ENCODE data around the gene MIX23. TPM values are rescaled to one million over a fixed set of nuclear protein-coding genes. Genes with fewer than 3 reads are reported as not detected.

MIX23 gene
- total and polyA plus RNA-seq, 2 of the 4 experiments (the other 2 are of a cell fraction): 10.0 to 26.7 TPM

DNA sequence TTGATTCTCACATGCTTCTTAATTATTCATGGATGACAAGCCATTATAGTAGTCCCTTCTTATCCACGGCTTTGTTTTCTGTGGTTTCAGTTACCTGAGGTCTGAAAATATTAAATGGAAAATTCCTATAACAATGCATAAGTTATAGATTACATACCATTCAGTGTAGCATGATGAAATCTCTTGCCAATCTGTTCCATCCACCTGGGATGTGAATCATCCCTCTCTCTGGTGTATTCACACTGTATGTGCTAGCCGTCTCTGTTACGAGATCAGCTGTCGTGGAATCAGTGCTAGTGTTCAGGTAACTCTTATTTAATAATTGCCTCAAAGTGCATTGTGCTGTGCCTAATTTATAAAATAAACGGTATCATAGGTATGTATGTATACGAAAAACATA lies 27.6 kb upstream of the MIX23 start:
- no peak overlapping the region for H3K18ac ChIP-seq (ENCODE audit: low read depth, low read length)
- peaks cover 16 to 30% of the 10 kb centered on the region in 2 experiments for H3K79me1 ChIP-seq (ENCODE audit: low read depth in 1 of 2, low read length in 2 of 2)
- H3K27me3 ChIP-seq (ENCODE audit: control insufficient read depth, insufficient read depth, low read length): no peaks in the 10 kb centered on the region
- H2AFZ ChIP-seq (replicated peaks; ENCODE audit: low read length, poor library complexity): no peak overlapping the region
- ChIA-PET POLR2A (ENCODE audit: unreplicated experiment) (no interaction called here), CTCF (interaction anchor here (0.7 to 1.2 kb wide), 3 partner anchors 26 to 611 kb away, joined by 3 read pairs; partner anchors contain the start of gene FAM162A)
- TF ChIP-seq MAZ (IDR thresholded peaks at IDR 0.05; ENCODE audit: borderline replicate concordance, low read depth, low read length) (no peak), SMC3 (IDR thresholded peaks at IDR 0.05; ENCODE audit: low read depth, low read length) (no peak), POLR2A (IDR thresholded peaks at IDR 0.05; ENCODE audit: low read depth, low read length) (no peak), FOS (IDR thresholded peaks at IDR 0.05; ENCODE audit: low read depth, low read length) (no peak), NFE2L2 (IDR thresholded peaks at IDR 0.05; ENCODE audit: low read depth, low read length) (no peak), MXI1 (IDR thresholded peaks at IDR 0.05; ENCODE audit: borderline replicate concordance, low read depth, low read length) (no peak), RAD21 (IDR thresholded peaks at IDR 0.05; ENCODE audit: low read length) (no peak), RCOR1 (IDR thresholded peaks at IDR 0.05; ENCODE audit: insufficient replicate concordance, low read length) (no peak), CHD1 (IDR thresholded peaks at IDR 0.05; ENCODE audit: low read depth, low read length) (no peak), RFX5 (IDR thresholded peaks at IDR 0.05; ENCODE audit: low read depth, low read length) (no peak), BHLHE40 (IDR thresholded peaks at IDR 0.05; ENCODE audit: low read depth, low read length) (no peak)
- TF ChIP-seq, protein P1, sequence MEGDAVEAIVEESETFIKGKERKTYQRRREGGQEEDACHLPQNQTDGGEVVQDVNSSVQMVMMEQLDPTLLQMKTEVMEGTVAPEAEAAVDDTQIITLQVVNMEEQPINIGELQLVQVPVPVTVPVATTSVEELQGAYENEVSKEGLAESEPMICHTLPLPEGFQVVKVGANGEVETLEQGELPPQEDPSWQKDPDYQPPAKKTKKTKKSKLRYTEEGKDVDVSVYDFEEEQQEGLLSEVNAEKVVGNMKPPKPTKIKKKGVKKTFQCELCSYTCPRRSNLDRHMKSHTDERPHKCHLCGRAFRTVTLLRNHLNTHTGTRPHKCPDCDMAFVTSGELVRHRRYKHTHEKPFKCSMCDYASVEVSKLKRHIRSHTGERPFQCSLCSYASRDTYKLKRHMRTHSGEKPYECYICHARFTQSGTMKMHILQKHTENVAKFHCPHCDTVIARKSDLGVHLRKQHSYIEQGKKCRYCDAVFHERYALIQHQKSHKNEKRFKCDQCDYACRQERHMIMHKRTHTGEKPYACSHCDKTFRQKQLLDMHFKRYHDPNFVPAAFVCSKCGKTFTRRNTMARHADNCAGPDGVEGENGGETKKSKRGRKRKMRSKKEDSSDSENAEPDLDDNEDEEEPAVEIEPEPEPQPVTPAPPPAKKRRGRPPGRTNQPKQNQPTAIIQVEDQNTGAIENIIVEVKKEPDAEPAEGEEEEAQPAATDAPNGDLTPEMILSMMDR (conservative IDR thresholded peaks at IDR 0.05; ENCODE audit: low read depth, low read length): no peak
- TF ChIP-seq, protein P2, sequence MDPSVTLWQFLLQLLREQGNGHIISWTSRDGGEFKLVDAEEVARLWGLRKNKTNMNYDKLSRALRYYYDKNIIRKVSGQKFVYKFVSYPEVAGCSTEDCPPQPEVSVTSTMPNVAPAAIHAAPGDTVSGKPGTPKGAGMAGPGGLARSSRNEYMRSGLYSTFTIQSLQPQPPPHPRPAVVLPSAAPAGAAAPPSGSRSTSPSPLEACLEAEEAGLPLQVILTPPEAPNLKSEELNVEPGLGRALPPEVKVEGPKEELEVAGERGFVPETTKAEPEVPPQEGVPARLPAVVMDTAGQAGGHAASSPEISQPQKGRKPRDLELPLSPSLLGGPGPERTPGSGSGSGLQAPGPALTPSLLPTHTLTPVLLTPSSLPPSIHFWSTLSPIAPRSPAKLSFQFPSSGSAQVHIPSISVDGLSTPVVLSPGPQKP (IDR thresholded peaks at IDR 0.05; ENCODE audit: borderline replicate concordance, low read depth, low read length): no peak
- TF ChIP-seq, protein P3, sequence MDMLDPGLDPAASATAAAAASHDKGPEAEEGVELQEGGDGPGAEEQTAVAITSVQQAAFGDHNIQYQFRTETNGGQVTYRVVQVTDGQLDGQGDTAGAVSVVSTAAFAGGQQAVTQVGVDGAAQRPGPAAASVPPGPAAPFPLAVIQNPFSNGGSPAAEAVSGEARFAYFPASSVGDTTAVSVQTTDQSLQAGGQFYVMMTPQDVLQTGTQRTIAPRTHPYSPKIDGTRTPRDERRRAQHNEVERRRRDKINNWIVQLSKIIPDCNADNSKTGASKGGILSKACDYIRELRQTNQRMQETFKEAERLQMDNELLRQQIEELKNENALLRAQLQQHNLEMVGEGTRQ (IDR thresholded peaks at IDR 0.05; ENCODE audit: low read depth, low read length): no peak
- no peak overlapping the region for H2AK5ac ChIP-seq (ENCODE audit: low read depth, low read length)
- H3K9me1 ChIP-seq (ENCODE audit: insufficient read depth, low read length): peaks cover 3% of the 10 kb centered on the region; the same call in 1 of the 2 replicates
- H4K20me1 ChIP-seq (ENCODE audit: insufficient read depth, low read length): no peaks in the 10 kb centered on the region
- H3K27ac ChIP-seq (ENCODE audit: insufficient read depth, low read length): no peak overlapping the region
- no peak overlapping the region for H2BK120ac ChIP-seq (ENCODE audit: low read depth, low read length)
- no peak overlapping the region for H2BK20ac ChIP-seq (ENCODE audit: low read depth, low read length)
- no peaks in the 10 kb centered on the region for H3K9me3 ChIP-seq (ENCODE audit: control insufficient read depth, insufficient read depth, low read length)
- no peak overlapping the region for H3K4me2 ChIP-seq (ENCODE audit: low read depth, low read length)
- no peak overlapping the region for H4K8ac ChIP-seq (ENCODE audit: low read depth in 2 of 2, low read length in 2 of 2)
- no peak overlapping the region for H3K23ac ChIP-seq (ENCODE audit: low read depth, low read length)
- DNase-seq (no peak), ATAC-seq (ENCODE audit: low read depth) (no peak)
- H2AK9ac ChIP-seq (replicated peaks; ENCODE audit: low read depth, low read length, poor library complexity): no peak overlapping the region
- H2BK5ac ChIP-seq (ENCODE audit: low read depth, low read length, poor library complexity, severe bottlenecking): no peak overlapping the region
- H3K56ac ChIP-seq (ENCODE audit: extremely low read depth, insufficient read depth, low read length): no peak overlapping the region
- no peaks in the 10 kb centered on the region for H3K4me1 ChIP-seq (ENCODE audit: control insufficient read depth, insufficient read depth, low read length)
- H3K14ac ChIP-seq (replicated peaks; ENCODE audit: low read depth, low read length): no peak overlapping the region
- H3K4ac ChIP-seq (ENCODE audit: low read depth, low read length): no peak overlapping the region
- H4K91ac ChIP-seq (ENCODE audit: insufficient read depth, low read depth, low read length): no peak overlapping the region
- WGBS, 2 experiments (ENCODE audit: extremely low coverage in 2 of 2, insufficient read length in 1 of 2): no CpG with 5 or more reads among the region's 6 CpGs
- H3K9ac ChIP-seq (ENCODE audit: low read depth, low read length): no peak overlapping the region
- no peak overlapping the region for H2BK15ac ChIP-seq (ENCODE audit: low read depth, low read length)
- dilution Hi-C loops (cut with HindIII; ENCODE audit: low sequenced_read_pairs, unreplicated experiment): no loop called here
- peaks cover 13% of the 10 kb centered on the region for H3K36me3 ChIP-seq (ENCODE audit: control insufficient read depth, insufficient read depth, low read length)
- no TSS peak for BruUV-seq (replicated peaks)
- H4K5ac ChIP-seq (ENCODE audit: low read depth, low read length): no peak overlapping the region
- no peak overlapping the region for H3K4me3 ChIP-seq (ENCODE audit: insufficient read depth, low read depth, low read length)
- intact Hi-C loops (cut with micrococcal nuclease): no loop called here
- in situ Hi-C loops (cut with MboI; ENCODE audit: low sequenced_read_pairs): no loop called here
